Smooth muscle cell (in vitro differentiated cells): ENCODE data around the gene TTLL8. TPM values are rescaled to one million over a fixed set of nuclear protein-coding genes. Genes with fewer than 3 reads are reported as not detected.
"Not testable (repeated sequence)": the region's sequence is repeated elsewhere in the genome, so short reads cannot be mapped to it uniquely, and the experiment has no call there.

Source experiments
- DNase-seq: peaks from one replicate; lab custom pipeline; 2025; ENCODE audit not compliant: unreplicated experiment; lab: John Stamatoyannopoulos, UW
- H2AFZ ChIP-seq: fragments of 200-600 bp; sonication (generic); 2 replicates; pipeline ENCODE4 v1.6.0; 2016; ENCODE audit warnings: antibody characterized with exemption, low read depth, mild to moderate bottlenecking
- H3F3A ChIP-seq: fragments of 200-600 bp; sonication (generic); 2 replicates; pipeline ENCODE4 v1.6.0; 2017; ENCODE audit warnings: antibody characterized with exemption, low read depth
- H3K27ac ChIP-seq: fragments of 200-600 bp; sonication (generic); 2 replicates; pipeline ENCODE4 v1.5.1; 2016; ENCODE audit warnings: low read depth, mild to moderate bottlenecking
- H3K27me3 ChIP-seq: fragments of 200-600 bp; sonication (generic); 2 replicates; pipeline ENCODE4 v1.6.1; 2016; ENCODE audit warnings: low read depth, mild to moderate bottlenecking
- H3K36me3 ChIP-seq: fragments of 200-600 bp; sonication (generic); 2 replicates; pipeline ENCODE4 v1.5.1; 2016; ENCODE audit warnings: low read depth
- H3K4me1 ChIP-seq: fragments of 200-600 bp; sonication (generic); 2 replicates; pipeline ENCODE4 v1.5.1; 2016; ENCODE audit warnings: low read depth
- H3K4me2 ChIP-seq: fragments of 200-600 bp; sonication (generic); 2 replicates; pipeline ENCODE4 v1.6.0; 2016; ENCODE audit warnings: mild to moderate bottlenecking
- H3K4me3 ChIP-seq: fragments of 200-600 bp; sonication (generic); 2 replicates; pipeline ENCODE4 v1.5.1; 2016; ENCODE audit warnings: mild to moderate bottlenecking
- H3K79me2 ChIP-seq: fragments of 200-600 bp; sonication (generic); 2 replicates; pipeline ENCODE4 v1.6.0; 2016; ENCODE audit warnings: low read depth, mild to moderate bottlenecking
- H3K9ac ChIP-seq: fragments of 200-600 bp; sonication (generic); 2 replicates; pipeline ENCODE4 v1.6.0; 2016; ENCODE audit warnings: low read depth
- H3K9me3 ChIP-seq: fragments of 200-600 bp; sonication (generic); replicated peaks from 2 replicates; pipeline ENCODE4 v1.5.1; 2016; ENCODE audit warnings: low read depth
- H4K20me1 ChIP-seq: fragments of 200-600 bp; sonication (generic); 2 replicates; pipeline ENCODE4 v1.6.0; 2016; ENCODE audit warnings: low read depth
- WGBS: methylation state at CpG from one replicate; pipeline ENCODE4 v1.1.7; 2016; ENCODE audit warnings: low lambda C conversion rate; 5-methylcytosine and 5-hydroxymethylcytosine counted together
- polyA plus RNA-seq: library from polyadenylated mRNA; unstranded; fragments of >200 nt; fragmentation: Nextera tagmentation; extraction: Ambion mirVana; gene quantifications from 2 replicates; pipeline ENCODE4 v1.2.1, GENCODE V29; 2016
- total RNA-seq: library from RNA; depleted of rRNA; stranded (reverse); fragments of >200 nt; gene quantifications from 2 replicates; pipeline ENCODE4 v1.2.3, GENCODE V29; 2014
- TF ChIP-seq, protein P1 (sequence below): fragments of 200-600 bp; sonication (generic); IDR thresholded peaks from 2 replicates; pipeline ENCODE4 v1.5.1; 2017; ENCODE audit warnings: borderline replicate concordance, mild to moderate bottlenecking, antibody characterized with exemption; ENCODE audit not compliant: insufficient read depth, poor library complexity, severe bottlenecking

The TTLL8 gene
- total and polyA plus RNA-seq, 2 experiments from 2014 or later = 0.10 TPM; not detected in 1

DNA sequence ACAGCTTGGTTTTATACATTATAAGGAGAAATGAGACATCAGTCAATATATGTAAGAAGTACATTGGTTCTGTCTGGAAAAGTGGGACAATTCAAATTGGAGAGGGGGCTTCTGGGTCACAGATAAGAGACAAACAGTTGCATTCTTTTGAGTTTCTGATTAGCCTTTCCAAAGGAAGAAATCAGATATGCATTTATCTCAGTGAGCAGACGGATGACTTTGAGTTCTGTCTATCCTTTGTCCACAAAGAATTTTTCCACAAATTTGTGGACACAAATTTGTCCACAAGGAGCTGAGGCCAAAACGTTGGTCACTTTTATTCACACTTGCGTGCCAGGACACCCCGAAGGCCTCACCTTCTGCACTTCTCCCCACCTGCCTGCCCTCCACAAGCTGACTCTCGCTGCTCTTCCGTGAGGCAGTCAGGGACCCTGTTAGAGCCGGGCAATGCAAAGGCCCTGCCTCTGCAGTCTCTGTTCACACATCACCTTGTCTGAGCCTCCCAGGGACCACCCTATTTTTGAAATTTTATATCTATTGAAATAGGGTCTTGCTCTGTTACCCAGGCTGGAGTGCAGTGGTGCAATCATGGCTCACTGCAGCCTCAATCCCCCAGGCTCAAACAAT, 66.1 kb downstream of the TTLL8 start:
- no peaks in the 10 kb centered on the region for H3F3A ChIP-seq
- H4K20me1 ChIP-seq = no peaks in the 10 kb centered on the region
- no peak overlapping the region for H3K9ac ChIP-seq
- H3K4me3 ChIP-seq = no peak overlapping the region
- H3K4me1 ChIP-seq = no peaks in the 10 kb centered on the region
- no peaks in the 10 kb centered on the region for H3K27me3 ChIP-seq
- whole genome bisulfite sequencing = 87% methylated on average over 7 of the region's 7 CpGs
- H3K4me2 ChIP-seq = no peak overlapping the region
- H3K79me2 ChIP-seq = no peaks in the 10 kb centered on the region
- H3K9me3 ChIP-seq = no peaks in the 10 kb centered on the region
- no peaks in the 10 kb centered on the region for H3K36me3 ChIP-seq
- TF ChIP-seq, protein P1, sequence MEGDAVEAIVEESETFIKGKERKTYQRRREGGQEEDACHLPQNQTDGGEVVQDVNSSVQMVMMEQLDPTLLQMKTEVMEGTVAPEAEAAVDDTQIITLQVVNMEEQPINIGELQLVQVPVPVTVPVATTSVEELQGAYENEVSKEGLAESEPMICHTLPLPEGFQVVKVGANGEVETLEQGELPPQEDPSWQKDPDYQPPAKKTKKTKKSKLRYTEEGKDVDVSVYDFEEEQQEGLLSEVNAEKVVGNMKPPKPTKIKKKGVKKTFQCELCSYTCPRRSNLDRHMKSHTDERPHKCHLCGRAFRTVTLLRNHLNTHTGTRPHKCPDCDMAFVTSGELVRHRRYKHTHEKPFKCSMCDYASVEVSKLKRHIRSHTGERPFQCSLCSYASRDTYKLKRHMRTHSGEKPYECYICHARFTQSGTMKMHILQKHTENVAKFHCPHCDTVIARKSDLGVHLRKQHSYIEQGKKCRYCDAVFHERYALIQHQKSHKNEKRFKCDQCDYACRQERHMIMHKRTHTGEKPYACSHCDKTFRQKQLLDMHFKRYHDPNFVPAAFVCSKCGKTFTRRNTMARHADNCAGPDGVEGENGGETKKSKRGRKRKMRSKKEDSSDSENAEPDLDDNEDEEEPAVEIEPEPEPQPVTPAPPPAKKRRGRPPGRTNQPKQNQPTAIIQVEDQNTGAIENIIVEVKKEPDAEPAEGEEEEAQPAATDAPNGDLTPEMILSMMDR = no peak
- no peak for DNase-seq
- H3K27ac ChIP-seq = no peak overlapping the region
- no peak overlapping the region for H2AFZ ChIP-seq

DNA sequence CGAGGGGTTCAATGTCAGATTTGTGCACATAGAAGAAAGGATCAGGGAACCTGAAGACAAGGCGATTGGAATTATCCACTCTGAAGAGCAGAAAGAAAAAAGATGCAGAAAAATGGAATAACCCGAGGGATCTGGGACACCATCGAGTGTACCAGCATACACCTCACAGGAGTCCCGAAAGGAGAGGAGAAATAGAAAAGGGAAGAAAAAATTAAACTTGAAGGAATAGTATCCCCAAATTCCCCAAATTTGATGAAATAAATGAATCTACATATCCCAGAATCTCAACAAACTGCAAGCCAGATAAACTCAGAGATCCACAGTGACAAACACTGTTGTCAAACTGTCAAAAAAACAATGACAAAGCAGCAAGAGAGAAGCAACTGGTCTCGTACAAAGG, 66.9 kb downstream of the TTLL8 start:
- H3K4me2 ChIP-seq = no peak overlapping the region
- no peaks in the 10 kb centered on the region for H3K27me3 ChIP-seq
- H3K9me3 ChIP-seq = peaks cover 4% of the 10 kb centered on the region
- no peaks in the 10 kb centered on the region for H3K79me2 ChIP-seq
- no peaks in the 10 kb centered on the region for H3F3A ChIP-seq
- no peak overlapping the region for H3K4me3 ChIP-seq
- H4K20me1 ChIP-seq = no peaks in the 10 kb centered on the region
- H2AFZ ChIP-seq = no peak overlapping the region
- DNase-seq = no peak
- H3K9ac ChIP-seq = no peak overlapping the region
- TF ChIP-seq, protein P1 = no peak
- H3K36me3 ChIP-seq = no peaks in the 10 kb centered on the region
- WGBS = 89% methylated on average over 6 of the region's 6 CpGs
- no peak overlapping the region for H3K27ac ChIP-seq
- H3K4me1 ChIP-seq = no peaks in the 10 kb centered on the region

DNA sequence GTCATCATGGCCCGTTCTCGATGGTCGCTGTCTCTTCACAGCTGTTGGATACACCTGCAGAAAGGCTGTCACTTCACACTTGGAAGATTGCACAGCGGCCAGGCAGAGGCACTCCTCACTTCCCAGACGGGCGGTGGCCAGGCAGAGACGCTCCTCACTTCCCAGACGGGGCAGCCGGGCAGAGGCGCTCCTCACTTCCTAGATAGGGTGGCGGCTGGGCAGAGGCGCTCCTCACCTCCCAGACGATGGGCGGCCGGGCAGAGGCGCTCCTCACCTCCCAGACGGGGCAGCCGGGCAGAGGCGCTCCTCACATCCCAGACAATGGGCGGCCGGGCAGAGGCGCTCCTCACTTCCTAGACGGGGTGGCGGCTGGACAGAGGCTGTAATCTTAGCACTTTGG, 68.3 kb downstream of the TTLL8 start:
- DNase-seq, H3K4me1 ChIP-seq: not testable (repeated sequence)
- WGBS = 94% methylated on average over 24 of the region's 24 CpGs

DNA sequence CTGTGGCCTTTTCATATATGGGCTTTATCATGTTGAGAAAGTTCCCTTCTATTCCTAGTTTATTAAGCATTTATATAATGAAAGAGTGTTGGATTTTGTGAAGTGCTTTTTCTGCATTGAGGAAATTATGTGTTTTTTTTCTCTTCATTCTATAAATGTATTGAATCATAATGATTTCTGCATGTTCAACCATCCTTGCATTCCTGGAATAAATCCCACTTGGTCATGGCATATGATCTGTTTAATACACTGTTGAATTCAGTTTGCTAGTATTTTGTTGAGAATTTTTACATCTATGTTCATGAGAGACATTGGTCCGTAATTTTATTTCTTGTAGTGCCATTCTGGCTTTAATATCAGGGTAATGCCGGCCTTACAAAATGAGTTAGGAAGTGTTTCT, 71.8 kb downstream of the TTLL8 start:
- Histone ChIP-seq H3K36me3 (no peaks in the 10 kb centered on the region), H3K9me3 (peaks cover 4% of the 10 kb centered on the region), H4K20me1 (no peaks in the 10 kb centered on the region), H2AFZ (no peak overlapping the region), H3K27ac (no peak overlapping the region), H3K4me3 (no peak overlapping the region), H3K4me2 (no peak overlapping the region), H3K9ac (no peak overlapping the region), H3F3A (no peaks in the 10 kb centered on the region), H3K4me1 (no peaks in the 10 kb centered on the region), H3K27me3 (peaks cover 16% of the 10 kb centered on the region), H3K79me2 (no peaks in the 10 kb centered on the region)
- WGBS = 93% methylated on average over 2 of the region's 2 CpGs
- TF ChIP-seq, protein P1 = no peak
- no peak for DNase-seq

More for the DNA sequence above, 68.3 kb downstream of the TTLL8 start:
- not testable (repeated sequence) for H3F3A ChIP-seq, H3K9me3 ChIP-seq, H4K20me1 ChIP-seq, H3K27ac ChIP-seq, H3K36me3 ChIP-seq, H3K27me3 ChIP-seq, H2AFZ ChIP-seq, H3K79me2 ChIP-seq, H3K9ac ChIP-seq, H3K4me2 ChIP-seq, H3K4me3 ChIP-seq
